Measurements from ENCODE around the gene PFKFB2.

PFKFB2 gene

DNA sequence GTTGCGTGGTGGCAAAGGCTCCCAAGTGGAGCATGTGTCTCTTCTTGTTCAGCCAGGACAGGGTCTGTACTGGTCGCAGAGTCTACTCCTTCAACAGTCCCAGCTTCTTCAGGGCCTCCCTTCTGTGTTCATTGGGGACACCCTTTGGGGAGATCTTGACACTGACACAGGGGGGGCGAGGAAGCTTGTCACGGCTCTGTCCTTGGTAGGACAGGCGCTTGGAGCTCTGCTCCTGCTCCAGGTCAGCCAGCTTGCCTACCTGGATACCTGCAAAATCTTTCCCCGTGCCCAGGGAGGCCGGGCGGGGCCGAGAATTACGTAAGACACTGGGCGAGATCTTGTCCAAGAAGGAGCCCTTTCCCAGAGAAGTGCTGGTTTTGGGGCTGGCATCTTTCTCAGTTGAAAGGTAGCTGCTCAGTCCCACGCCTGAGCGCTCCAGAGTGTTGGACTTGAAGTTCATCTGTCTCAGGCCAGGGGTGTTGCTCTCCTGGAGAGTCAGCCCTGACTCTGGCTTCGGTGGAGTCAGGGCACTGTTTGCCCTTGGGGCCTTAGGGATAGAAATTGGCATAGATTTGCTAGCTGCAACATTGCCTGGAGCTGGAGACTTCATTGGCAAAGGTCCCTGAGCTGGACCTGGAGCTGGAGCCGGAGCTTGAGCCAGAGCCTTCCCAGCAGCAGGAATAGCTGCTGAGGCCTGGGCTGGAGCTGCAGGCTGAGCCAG lies 31.0 kb upstream of the PFKFB2 start:
- in situ Hi-C loops (cut with MboI; ENCODE audit: low sequenced_read_pairs) = no loop called here

DNA sequence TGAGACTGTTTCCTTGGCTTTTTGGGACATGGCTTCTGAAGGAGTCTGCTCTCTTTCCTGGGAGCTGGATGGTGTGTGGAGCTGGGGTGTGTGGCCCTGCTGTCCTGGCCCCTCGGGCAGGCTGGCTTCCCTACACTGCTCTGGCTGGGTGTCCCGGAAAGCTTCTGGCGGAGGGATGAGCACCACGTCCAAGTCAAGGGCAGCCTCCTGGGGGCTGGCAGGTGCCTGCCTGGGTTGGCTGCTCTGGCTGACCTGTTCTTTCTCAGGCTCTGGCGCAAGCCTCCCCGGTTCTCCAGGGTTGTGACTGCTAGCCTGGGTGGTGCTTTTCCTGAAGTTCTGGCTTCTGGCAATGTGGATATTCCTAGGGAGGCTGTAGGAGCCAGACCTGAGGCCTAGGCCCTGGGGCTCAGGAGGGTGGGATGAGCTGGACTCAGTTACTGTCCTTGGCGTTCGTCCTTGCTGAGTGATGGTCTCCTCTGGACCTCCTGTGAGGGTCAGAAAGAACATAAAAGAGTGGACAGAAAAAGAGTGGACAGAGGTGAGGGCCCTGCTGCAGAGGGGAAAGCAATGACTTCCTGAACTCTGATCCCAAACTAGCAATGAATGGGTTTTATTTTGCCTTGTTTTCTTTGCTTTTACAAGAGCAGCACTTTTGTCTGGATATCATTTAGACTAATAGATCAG lies 29.9 kb upstream of the PFKFB2 start:
- in situ Hi-C loops (cut with MboI; ENCODE audit: low sequenced_read_pairs) = no loop called here

DNA sequence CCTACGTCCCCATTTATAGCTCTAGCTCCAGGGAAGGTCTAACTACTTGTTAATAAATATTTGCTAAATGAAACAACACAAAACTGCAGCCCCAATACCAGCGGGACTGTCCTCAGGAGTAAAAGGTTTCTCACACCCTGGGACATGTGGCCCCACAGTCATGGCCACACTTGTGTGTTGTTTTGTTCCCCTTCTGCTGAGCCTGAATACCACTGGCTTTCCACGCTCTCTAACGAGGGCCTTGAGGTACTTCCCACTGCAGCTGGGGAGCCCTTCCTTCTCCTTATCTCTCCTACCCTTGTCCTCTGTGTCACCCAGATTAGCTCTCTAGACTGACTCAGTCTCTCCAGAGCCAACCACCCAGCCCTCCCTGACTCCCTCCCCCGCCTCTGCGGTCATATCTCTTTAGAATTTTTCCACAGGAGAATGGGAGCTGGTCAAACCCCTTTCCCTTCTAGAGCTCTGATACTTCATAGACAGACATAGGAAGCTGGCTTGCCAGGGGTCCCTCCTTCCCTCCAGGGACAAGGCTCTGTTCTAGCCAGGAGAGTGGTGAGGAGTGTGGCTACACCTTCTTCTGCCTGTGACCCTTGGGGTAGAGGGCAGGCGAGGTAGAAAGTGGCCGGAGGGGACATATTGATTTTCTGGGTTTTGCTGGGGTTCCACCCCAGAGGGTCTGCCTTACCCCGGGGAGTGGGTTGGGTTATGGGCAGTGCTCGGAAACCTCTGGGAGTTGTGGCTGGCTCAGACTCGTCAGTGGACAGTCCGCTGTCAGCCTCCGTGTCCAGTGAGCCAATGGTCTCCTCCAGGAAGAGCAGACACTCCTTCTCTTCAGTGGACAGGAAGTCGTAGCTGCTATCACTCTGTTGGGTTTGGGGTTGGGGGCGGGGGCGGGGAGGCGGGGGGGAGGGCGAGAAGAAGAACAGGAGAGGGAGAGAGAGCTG lies 28.6 kb upstream of the PFKFB2 start:
- in situ Hi-C loops (cut with MboI; ENCODE audit: low sequenced_read_pairs) = no loop called here

GRCh38 chr1:207025146-207025880 lies 27.8 kb upstream of the PFKFB2 start:
- in situ Hi-C loops (cut with MboI; ENCODE audit: low sequenced_read_pairs) = no loop called here

DNA sequence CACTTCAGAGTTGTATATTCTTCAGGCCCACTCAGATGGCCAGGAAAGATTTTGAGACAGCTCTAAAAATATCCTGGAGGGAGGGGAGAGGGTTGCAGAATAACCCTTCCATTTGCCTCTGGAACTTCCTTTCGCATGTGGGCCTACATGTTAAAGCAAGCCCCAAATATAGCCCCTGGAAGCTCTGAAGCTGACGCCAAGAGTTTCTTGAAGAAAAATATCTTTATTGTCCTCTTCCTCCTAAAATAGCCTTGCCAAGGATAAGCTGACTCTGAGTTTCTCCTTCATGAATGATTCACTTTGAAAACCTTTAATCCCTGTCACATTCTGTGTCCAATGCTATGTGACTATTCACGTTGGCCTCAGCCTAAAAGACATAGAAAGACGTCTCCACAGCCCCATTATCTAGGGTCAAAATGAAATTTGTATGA lies 27.0 kb upstream of the PFKFB2 start:
- in situ Hi-C loops (cut with MboI; ENCODE audit: low sequenced_read_pairs) = no loop called here

- in situ Hi-C loops (cut with MboI; ENCODE audit: low sequenced_read_pairs) = no loop called here
Observed at GRCh38 chr1:207027206-207027777, 25.8 kb upstream of the PFKFB2 start.

DNA sequence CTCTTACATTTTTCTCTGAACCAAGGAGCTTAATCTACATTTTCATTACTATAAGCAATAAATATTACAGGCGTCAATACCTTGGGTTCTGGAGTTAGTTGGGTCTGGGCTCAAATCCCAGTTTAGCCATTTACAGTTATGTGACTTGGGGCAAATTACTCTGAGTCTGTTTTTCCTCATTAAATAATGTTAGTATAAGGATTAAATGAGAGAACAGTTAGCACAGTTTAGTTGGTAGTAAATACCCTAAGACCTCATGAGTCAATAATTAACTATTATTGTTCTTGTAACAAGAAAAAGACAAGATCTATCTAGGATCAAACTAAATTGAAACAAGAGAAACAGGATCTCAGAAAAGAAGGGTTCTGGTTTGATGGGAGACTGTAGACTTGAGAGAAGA lies 25.2 kb upstream of the PFKFB2 start:
- in situ Hi-C loops (cut with MboI; ENCODE audit: low sequenced_read_pairs) = no loop called here

DNA sequence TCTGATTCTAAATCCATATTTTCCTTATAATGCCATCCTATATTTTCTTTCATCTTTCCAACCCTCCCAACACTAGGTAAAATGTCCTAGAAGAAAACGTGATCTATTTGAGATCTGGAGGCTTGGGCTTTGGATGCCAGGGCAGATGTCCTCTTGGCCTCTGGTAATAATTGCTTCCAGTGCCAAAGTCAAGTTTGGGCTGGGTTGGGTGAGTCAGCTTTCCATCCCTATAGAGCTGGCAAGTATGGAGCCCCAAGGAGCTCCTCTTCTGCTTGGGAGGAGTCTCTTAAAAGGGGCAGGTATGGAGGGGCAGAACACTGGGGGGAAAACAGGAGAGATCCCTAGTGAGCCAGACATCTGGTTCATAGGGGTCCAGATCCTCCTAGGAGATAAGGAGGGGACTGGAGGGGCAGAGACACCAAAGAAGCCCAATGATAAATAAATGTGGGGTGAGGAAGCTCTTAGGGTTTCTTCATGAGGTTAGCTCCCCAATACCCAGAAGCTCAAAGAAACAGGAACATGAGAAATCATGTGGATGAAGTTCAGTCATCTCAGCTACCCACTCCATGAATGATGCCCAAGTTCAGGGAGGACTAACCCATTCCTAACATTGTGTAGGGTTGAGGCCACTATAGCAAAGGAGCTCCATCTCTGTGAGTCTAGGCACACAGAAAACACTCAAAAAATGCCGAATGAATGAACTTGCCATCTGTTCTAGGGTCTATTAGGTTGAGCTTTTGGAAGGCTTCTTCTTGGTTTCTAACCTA lies 24.0 kb upstream of the PFKFB2 start:
- in situ Hi-C loops (cut with MboI; ENCODE audit: low sequenced_read_pairs) = no loop called here

DNA sequence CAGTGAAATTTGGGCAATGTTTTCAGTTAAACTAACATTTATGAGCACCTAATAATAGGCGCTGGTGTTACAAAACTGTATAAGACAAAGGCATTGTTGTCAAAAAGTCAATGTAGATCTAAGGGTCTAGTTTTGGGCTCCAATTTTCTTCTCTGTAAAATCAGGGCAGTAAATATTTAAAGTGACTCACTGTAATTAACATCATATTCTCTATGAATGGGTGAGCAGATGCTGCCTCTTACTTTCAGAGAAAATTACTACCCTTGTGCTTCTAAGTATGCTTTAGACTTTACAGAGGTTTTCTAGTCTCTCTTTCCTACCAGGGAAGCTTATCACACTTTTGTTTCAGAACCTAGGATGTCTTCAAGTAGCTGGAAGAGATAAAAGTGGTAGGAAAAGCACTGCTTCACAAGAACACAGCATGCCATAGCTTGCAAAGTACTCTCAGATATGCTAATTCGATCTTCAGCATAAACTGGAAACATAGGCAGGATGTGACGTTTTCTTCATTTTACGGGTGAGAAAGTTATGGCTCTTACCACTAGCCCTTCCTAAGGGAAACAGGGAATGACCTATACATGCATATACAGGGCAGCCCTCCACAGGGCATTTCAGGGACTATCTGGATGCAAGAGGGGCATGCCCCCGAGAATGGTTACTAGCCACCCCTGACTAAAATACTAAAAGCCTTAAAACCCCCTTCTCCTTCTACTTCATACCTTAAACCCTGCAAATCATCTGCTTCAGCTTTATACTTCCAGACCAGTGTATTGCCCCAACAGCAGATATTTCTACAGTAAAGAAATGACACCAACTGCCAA lies 23.2 kb upstream of the PFKFB2 start:
- in situ Hi-C loops (cut with MboI; ENCODE audit: low sequenced_read_pairs) = no loop called here

GRCh38 chr1:207030522-207031009 lies 22.5 kb upstream of the PFKFB2 start:
- in situ Hi-C loops (cut with MboI; ENCODE audit: low sequenced_read_pairs) = no loop called here

GRCh38 chr1:207031016-207031415 lies 22.1 kb upstream of the PFKFB2 start:
- in situ Hi-C loops (cut with MboI; ENCODE audit: low sequenced_read_pairs) = no loop called here

DNA sequence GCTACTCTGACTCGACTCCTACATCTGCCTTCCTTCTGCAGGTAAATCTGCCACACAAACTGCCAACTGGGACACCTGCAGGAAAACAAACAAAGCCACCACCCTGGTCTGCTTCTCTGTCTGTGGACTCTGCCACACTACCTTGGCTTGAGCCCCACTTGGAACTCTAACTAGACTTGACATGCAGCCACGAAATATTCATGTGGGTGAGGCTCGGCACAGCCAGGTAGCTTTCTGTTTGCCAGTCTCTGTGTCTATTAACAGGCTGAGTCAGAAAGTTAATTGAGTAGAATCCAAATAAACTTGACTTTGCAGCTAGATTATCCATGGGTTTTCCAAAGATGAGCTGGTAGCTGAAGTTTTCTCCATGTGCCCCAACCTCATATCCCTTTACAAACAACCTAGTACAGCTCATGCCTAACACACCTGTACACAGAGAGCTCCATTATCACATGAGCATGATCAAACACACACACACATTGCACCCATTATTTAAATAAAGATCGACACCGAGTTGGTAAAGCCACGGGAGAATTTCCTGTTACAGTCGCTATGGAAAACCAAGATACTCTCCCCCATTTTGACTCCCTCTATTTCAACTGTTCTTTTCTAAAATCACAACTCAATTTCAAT lies 21.3 kb upstream of the PFKFB2 start:
- in situ Hi-C loops (cut with MboI; ENCODE audit: low sequenced_read_pairs) = no loop called here

GRCh38 chr1:207032528-207033017 lies 20.5 kb upstream of the PFKFB2 start, which contains the start of gene C1orf116:
Gene C1orf116, minus strand, starts transcription at chr1:207032756. Its CDS starts 5,158 bp downstream, at chr1:207027598.
- in situ Hi-C loops (cut with MboI; ENCODE audit: low sequenced_read_pairs) = no loop called here

- in situ Hi-C loops (cut with MboI; ENCODE audit: low sequenced_read_pairs) = no loop called here
Observed at GRCh38 chr1:207033302-207033701, 19.8 kb upstream of the PFKFB2 start.

DNA sequence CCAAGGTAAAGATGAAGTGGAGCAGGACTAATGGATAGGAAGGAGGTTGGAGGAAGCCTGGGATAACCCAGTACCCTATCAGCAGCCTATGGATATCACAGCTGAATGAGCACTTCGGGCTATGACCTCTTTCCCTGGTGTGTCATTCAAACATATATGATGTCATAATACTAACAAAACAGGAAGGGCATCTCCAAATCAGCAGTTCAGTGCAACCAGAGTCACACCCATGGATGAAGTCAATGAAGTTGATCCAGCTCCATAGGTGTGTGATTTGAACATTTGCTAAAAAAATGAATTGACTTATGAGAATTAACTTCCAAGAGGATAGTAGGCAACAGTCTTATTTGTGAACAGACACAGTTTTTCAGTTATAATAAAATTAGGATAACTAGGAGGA lies 18.9 kb upstream of the PFKFB2 start:
- in situ Hi-C loops (cut with MboI; ENCODE audit: low sequenced_read_pairs) = no loop called here

- in situ Hi-C loops (cut with MboI; ENCODE audit: low sequenced_read_pairs) = no loop called here
Observed at GRCh38 chr1:207034998-207035397, 18.1 kb upstream of the PFKFB2 start.

- in situ Hi-C loops (cut with MboI; ENCODE audit: low sequenced_read_pairs) = no loop called here
Observed at GRCh38 chr1:207035877-207036551, 17.1 kb upstream of the PFKFB2 start.
